Measurements from ENCODE around the gene PAX8. TPM values are rescaled to one million over a fixed set of nuclear protein-coding genes. Genes with fewer than 3 reads are reported as not detected.

The PAX8 gene
- total RNA-seq, 1 donor from 2014 or later, result 2.9 TPM

DNA sequence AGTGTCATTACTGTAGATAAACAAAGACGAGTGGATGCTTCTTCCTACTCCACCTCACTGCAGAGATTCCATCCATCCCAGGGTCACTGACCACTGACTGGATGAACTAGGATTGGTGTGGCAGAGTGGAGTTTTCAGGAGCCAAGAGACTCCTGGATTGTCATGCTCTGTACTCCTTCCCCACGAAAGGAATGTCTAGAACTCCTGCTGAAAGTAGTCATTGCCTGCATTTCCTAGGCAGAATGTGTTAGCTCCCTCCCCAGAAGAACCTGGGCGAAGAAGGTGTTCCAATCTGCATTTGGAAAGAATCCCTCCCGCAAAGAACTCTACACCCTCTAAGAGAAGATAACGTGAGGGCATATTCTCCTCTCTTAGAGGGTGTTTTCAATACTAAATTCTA, 6.2 kb downstream of the PAX8 start:
- no peak overlapping the region for H3K27ac ChIP-seq
- no peak overlapping the region for H3K4me3 Mint-ChIP-seq
- no peak overlapping the region for H2AFZ ChIP-seq (replicated peaks)
- peak overlapping the region; percentile 44 for H3K4me2 ChIP-seq
- peaks cover 99% of the 10 kb centered on the region for H3K27me3 ChIP-seq
- H3K9me3 Mint-ChIP-seq, result no peaks in the 10 kb centered on the region
- no peak overlapping the region for H3K4me3 ChIP-seq
- no peaks in the 10 kb centered on the region for H3K9me3 ChIP-seq (ENCODE audit: low read depth)
- H3K79me2 ChIP-seq (ENCODE audit: low read depth), result no peaks in the 10 kb centered on the region
- peaks cover 34% of the 10 kb centered on the region for H4K20me1 ChIP-seq (ENCODE audit: low read depth)
- no peak overlapping the region for H3K27ac Mint-ChIP-seq
- TF ChIP-seq, protein P1, sequence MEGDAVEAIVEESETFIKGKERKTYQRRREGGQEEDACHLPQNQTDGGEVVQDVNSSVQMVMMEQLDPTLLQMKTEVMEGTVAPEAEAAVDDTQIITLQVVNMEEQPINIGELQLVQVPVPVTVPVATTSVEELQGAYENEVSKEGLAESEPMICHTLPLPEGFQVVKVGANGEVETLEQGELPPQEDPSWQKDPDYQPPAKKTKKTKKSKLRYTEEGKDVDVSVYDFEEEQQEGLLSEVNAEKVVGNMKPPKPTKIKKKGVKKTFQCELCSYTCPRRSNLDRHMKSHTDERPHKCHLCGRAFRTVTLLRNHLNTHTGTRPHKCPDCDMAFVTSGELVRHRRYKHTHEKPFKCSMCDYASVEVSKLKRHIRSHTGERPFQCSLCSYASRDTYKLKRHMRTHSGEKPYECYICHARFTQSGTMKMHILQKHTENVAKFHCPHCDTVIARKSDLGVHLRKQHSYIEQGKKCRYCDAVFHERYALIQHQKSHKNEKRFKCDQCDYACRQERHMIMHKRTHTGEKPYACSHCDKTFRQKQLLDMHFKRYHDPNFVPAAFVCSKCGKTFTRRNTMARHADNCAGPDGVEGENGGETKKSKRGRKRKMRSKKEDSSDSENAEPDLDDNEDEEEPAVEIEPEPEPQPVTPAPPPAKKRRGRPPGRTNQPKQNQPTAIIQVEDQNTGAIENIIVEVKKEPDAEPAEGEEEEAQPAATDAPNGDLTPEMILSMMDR (IDR thresholded peaks at IDR 0.05), result no peak
- TF ChIP-seq EZH2 (IDR thresholded peaks at IDR 0.05), result no peak
- TF ChIP-seq EZH2phosphoT487 (IDR thresholded peaks at IDR 0.05), result no peak
- no peak overlapping the region for H3K9ac ChIP-seq
- H3F3A ChIP-seq (ENCODE audit: low read depth), result peaks cover 14% of the 10 kb centered on the region
- no peaks in the 10 kb centered on the region for H3K36me3 Mint-ChIP-seq
- peaks cover 28% of the 10 kb centered on the region for H3K4me1 ChIP-seq
- no peak for DNase-seq (ENCODE audit: low spot score)
- H3K27me3 Mint-ChIP-seq (ENCODE audit: insufficient read depth, low read depth), result peaks cover 66% of the 10 kb centered on the region
- H3K4me1 Mint-ChIP-seq, result peaks cover 58% of the 10 kb centered on the region
- no peaks in the 10 kb centered on the region for H3K36me3 ChIP-seq

DNA sequence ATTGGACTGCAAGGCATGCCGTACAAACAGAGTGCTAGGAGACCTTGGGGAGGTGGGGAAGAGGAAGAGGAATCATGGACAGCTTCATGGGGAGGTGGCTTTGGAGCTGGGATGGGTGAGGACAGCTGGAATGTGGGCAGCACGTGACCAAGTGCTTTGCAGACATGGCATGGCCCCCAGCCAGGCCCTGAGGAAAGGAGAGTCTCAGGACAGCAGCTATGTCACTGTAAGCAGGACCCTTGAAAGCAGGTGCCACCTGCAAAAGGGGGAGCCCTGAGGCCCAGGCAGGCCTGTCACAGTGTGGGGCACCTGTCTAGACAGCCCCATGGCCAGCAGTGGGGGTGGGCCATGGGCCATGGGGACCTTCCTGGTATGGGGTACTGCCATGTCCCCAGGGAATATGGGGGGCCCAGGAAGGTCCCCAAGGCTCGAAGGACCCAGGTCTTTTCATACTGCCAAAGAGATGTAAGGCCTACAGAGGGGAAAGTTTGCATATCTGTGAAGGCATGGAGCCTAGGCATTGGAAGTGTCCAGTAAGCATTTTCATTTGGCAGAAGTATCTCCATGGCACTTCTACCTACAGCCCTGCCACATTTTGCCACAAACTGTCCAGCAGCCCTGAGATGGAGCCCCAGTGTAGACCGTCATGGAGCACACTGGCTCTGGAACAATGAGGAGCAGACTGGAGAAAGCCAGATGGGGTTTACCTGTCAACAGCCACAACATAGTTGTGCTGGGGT, 9.9 kb downstream of the PAX8 start:
- Histone ChIP-seq H3K36me3 (no peaks in the 10 kb centered on the region), H3K4me3 (no peak overlapping the region), H3K9me3 (ENCODE audit: low read depth) (no peaks in the 10 kb centered on the region), H3F3A (ENCODE audit: low read depth) (peaks cover 10% of the 10 kb centered on the region), H4K20me1 (ENCODE audit: low read depth) (peaks cover 3% of the 10 kb centered on the region), H3K4me1 (peaks cover 10% of the 10 kb centered on the region), H3K9ac (no peak overlapping the region), H3K4me2 (no peak overlapping the region), H3K27ac (no peak overlapping the region), H2AFZ (replicated peaks) (no peak overlapping the region), H3K27me3 (peaks cover 99% of the 10 kb centered on the region), H3K79me2 (ENCODE audit: low read depth) (no peaks in the 10 kb centered on the region)
- Mint-ChIP-seq H3K9me3 (no peaks in the 10 kb centered on the region), H3K4me3 (no peak overlapping the region), H3K4me1 (peaks cover 35% of the 10 kb centered on the region), H3K36me3 (no peaks in the 10 kb centered on the region), H3K27me3 (ENCODE audit: insufficient read depth, low read depth) (peaks cover 38% of the 10 kb centered on the region), H3K27ac (peak overlapping the region; percentile 7)
- no peak for DNase-seq (ENCODE audit: low spot score)
- TF ChIP-seq, protein P1 (IDR thresholded peaks at IDR 0.05), result no peak
- TF ChIP-seq EZH2phosphoT487 (IDR thresholded peaks at IDR 0.05) (no peak), EZH2 (IDR thresholded peaks at IDR 0.05) (no peak)

DNA sequence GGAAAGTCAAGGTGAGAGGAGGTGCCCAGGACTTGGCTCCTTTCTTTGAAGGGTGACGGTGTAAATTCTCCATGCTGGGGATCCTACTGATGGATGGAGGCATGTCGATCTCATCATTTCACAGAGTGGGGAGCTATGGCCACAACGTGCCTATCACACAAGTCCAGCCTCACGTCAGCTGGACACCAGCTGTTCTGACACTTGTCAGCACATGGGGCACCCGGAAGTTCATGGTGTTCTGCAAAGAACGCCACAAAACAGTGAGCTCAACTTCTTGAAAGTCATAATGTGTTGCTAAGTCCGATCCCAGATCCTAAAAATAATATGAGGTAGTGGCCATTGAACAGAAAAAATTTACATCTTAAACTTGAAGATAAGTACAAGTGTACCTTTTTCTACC, 12.3 kb downstream of the PAX8 start:
- no peak overlapping the region for H3K27ac ChIP-seq
- no peaks in the 10 kb centered on the region for H3F3A ChIP-seq (ENCODE audit: low read depth)
- no peak overlapping the region for H3K4me2 ChIP-seq
- Mint-ChIP-seq H3K9me3 (no peaks in the 10 kb centered on the region), H3K4me1 (peaks cover 17% of the 10 kb centered on the region), H3K4me3 (no peak overlapping the region), H3K36me3 (no peaks in the 10 kb centered on the region), H3K27ac (no peak overlapping the region), H3K27me3 (ENCODE audit: insufficient read depth, low read depth) (peaks cover 26% of the 10 kb centered on the region)
- H3K4me1 ChIP-seq, result no peaks in the 10 kb centered on the region
- no peak overlapping the region for H3K9ac ChIP-seq
- H3K79me2 ChIP-seq (ENCODE audit: low read depth), result no peaks in the 10 kb centered on the region
- no peak for TF ChIP-seq EZH2phosphoT487 (IDR thresholded peaks at IDR 0.05)
- TF ChIP-seq, protein P1 (IDR thresholded peaks at IDR 0.05), result no peak
- TF ChIP-seq EZH2 (IDR thresholded peaks at IDR 0.05), result no peak
- no peaks in the 10 kb centered on the region for H4K20me1 ChIP-seq (ENCODE audit: low read depth)
- no peak overlapping the region for H2AFZ ChIP-seq (replicated peaks)
- peaks cover 95% of the 10 kb centered on the region for H3K27me3 ChIP-seq
- H3K36me3 ChIP-seq, result no peaks in the 10 kb centered on the region
- H3K9me3 ChIP-seq (ENCODE audit: low read depth), result no peaks in the 10 kb centered on the region
- no peak overlapping the region for H3K4me3 ChIP-seq
- no peak for DNase-seq (ENCODE audit: low spot score)
